D721Med (cell line): ENCODE results near the gene KCNK17.

Source experiments
- DNase-seq: peaks from one replicate; pipeline ENCODE4 v3.0.0; 2011; ENCODE audit warnings: low spot score; ENCODE audit not compliant: insufficient read length
- FAIRE-seq: peaks from 2 replicates; lab custom pipeline; 2011; peaks lifted over from hg19 to GRCh38; lab: Jason Lieb, UNC
- TF ChIP-seq, protein P1 (sequence below): IDR thresholded peaks from 2 replicates; pipeline ENCODE4 v1.5.1; 2012; ENCODE audit warnings: mild to moderate bottlenecking, control low read depth; ENCODE audit not compliant: insufficient read depth; ENCODE audit errors: missing control alignments

The KCNK17 gene

DNA sequence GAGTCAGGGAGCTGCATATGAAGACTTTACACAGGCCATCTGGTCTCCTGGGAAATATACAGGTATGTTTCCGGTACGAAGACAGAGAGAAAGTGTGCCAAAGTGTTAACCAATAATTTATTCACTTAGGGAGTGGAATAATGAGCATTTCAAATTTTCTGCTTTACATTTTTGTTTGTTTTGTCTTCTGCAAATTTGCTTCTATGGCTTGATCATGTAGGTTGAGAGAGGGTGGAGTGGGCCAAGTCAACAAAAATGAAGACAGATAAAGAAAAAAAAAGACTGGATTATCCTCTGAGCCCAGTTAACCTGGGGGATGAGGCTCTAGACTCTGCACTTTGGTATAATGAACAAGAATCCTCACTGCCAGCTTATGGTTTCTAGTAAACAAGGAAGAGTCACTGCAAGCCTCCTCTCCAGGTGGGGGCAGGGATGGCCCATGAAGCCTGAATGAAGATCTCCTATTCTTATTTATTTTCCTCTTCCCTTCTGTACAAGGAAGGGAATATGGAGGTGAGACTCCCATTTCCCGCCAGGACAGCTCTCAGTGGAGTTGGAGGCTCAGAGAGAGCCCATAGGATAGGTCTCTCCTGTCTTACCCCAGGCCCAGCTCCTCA is 37.7 kb downstream of the KCNK17 start:
- no peak for FAIRE-seq
- TF ChIP-seq, protein P1, sequence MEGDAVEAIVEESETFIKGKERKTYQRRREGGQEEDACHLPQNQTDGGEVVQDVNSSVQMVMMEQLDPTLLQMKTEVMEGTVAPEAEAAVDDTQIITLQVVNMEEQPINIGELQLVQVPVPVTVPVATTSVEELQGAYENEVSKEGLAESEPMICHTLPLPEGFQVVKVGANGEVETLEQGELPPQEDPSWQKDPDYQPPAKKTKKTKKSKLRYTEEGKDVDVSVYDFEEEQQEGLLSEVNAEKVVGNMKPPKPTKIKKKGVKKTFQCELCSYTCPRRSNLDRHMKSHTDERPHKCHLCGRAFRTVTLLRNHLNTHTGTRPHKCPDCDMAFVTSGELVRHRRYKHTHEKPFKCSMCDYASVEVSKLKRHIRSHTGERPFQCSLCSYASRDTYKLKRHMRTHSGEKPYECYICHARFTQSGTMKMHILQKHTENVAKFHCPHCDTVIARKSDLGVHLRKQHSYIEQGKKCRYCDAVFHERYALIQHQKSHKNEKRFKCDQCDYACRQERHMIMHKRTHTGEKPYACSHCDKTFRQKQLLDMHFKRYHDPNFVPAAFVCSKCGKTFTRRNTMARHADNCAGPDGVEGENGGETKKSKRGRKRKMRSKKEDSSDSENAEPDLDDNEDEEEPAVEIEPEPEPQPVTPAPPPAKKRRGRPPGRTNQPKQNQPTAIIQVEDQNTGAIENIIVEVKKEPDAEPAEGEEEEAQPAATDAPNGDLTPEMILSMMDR, result no peak
- DNase-seq, result no peak

- FAIRE-seq (no peak), DNase-seq (no peak)
- TF ChIP-seq, protein P1, result no peak
Observed at GRCh38 chr6:39274903-39275302, 39.3 kb downstream of the KCNK17 start.

DNA sequence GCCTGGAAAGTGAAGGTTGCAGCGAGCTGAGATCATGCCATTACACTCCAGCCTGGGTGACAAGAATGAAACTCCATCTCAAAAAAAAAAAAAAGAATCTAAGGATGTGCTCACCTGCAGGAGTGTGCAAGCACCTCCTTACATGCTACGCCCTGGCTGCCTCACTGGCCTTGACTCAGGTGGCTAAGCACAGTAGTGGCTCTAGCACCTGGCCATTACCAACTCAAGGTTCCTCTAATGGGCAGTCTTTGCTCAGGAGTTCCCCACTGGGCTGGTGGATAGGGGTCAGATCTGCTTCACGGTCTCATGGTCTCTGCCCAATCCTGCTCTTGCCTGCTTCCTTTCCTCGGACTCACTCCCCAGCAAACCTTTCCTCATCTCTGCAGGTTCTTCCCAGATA is 39.7 kb downstream of the KCNK17 start:
- TF ChIP-seq, protein P1, result no peak
- no peak for FAIRE-seq
- no peak for DNase-seq

GRCh38 chr6:39273406-39273821 is 40.8 kb downstream of the KCNK17 start:
- FAIRE-seq (no peak), DNase-seq (no peak)
- TF ChIP-seq, protein P1, result no peak

DNA sequence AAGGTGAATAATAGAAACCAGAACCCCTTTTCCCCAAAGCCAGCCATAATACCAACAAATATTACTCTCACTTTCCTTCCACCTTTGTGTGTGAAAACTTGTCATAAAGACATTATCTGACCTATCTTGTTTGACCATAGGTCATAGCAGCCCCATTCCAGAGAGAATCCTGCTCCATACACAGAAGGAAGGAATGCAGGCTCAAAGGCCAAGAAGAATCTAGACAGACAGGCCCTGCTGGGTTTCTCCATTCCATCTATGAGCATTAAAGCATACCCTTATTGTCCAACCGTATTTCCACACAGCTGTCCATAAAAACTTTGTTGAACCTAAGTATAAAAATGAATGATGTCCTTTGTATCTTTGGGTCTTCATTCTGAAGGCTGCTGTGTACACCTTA is 44.3 kb downstream of the KCNK17 start:
- DNase-seq (no peak), FAIRE-seq (no peak)

DNA sequence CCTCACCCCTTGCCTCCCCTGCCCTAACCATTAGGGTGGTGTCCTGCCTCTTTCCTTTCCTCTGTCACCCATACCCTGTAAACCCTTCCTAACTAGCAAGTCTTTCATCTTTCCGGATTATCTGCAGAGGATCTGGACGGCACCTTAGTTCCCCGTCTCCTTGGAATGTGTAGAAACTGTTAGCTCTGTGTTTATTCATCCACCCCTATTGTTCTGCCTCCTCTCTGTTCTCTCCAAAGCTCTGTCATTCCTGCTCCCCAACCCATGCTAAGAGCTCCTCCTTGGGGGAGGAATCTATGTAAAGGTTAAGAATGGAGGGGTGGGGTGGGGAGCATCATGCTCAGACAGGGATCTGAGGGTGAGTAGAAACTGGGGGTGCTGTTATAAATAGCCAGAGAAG is 45.5 kb downstream of the KCNK17 start:
- DNase-seq (no peak), FAIRE-seq (no peak)
- TF ChIP-seq, protein P1, result no peak

More for the DNA sequence above, 44.3 kb downstream of the KCNK17 start:
- TF ChIP-seq, protein P1, result no peak

- TF ChIP-seq, protein P1, result no peak
- FAIRE-seq (no peak), DNase-seq (no peak)
Observed at GRCh38 chr6:39268171-39268570, 46.0 kb downstream of the KCNK17 start.
